H4 (cell line): ENCODE measurements around the gene POU2F3. TPM values are rescaled to one million over a fixed set of nuclear protein-coding genes. Genes with fewer than 3 reads are reported as not detected.

ENCODE experiments used
- DNase-seq: peaks from one replicate; pipeline ENCODE4 v3.0.0-alpha.2; 2015; ENCODE audit warnings: low spot score
- total RNA-seq: library from RNA; depleted of rRNA; stranded (reverse); fragments of >200 nt; shearing (Covaris generic); gene quantifications from 2 replicates; pipeline ENCODE4 v1.2.3, GENCODE V29; 2014; rRNA removed

Gene POU2F3
- 0.10 and 1.4 TPM in 2 replicates for total RNA-seq

GRCh38 chr11:120239713-120240640, at the start of gene POU2F3:
TSS of gene POU2F3 (plus strand) at chr11:120240140. CDS start at chr11:120240344, 204 bp downstream.
- DNase-seq: no peak

- no peak for DNase-seq
Observed at GRCh38 chr11:120191058-120191457, 48.9 kb upstream of the POU2F3 start.

GRCh38 chr11:120192831-120193625, 46.9 kb upstream of the POU2F3 start:
- no peak for DNase-seq

GRCh38 chr11:120194166-120194565, 45.8 kb upstream of the POU2F3 start:
- no peak for DNase-seq

- DNase-seq: no peak
Observed at GRCh38 chr11:120195601-120196320, 44.2 kb upstream of the POU2F3 start.

GRCh38 chr11:120196826-120197225, 43.1 kb upstream of the POU2F3 start:
- no peak for DNase-seq

GRCh38 chr11:120197251-120197891, 42.6 kb upstream of the POU2F3 start:
- DNase-seq: peak; percentile 51

GRCh38 chr11:120197977-120198376, 42.0 kb upstream of the POU2F3 start:
- no peak for DNase-seq

GRCh38 chr11:120198403-120198786, 41.5 kb upstream of the POU2F3 start:
- DNase-seq: no peak

GRCh38 chr11:120198787-120199469, 41.0 kb upstream of the POU2F3 start:
- DNase-seq: no peak

GRCh38 chr11:120199613-120200012, 40.3 kb upstream of the POU2F3 start:
- DNase-seq: no peak

GRCh38 chr11:120200677-120201076, 39.3 kb upstream of the POU2F3 start:
- DNase-seq: no peak

GRCh38 chr11:120201653-120202052, 38.3 kb upstream of the POU2F3 start:
- no peak for DNase-seq

- DNase-seq: no peak
Observed at GRCh38 chr11:120203626-120204025, 36.3 kb upstream of the POU2F3 start.

GRCh38 chr11:120205596-120206161, 34.3 kb upstream of the POU2F3 start:
- peak; percentile 69 for DNase-seq

- DNase-seq: no peak
Observed at GRCh38 chr11:120207512-120207911, 32.4 kb upstream of the POU2F3 start.

GRCh38 chr11:120208001-120208441, 31.9 kb upstream of the POU2F3 start:
- no peak for DNase-seq

- peak; percentile 84 for DNase-seq
Observed at GRCh38 chr11:120208777-120209176, 31.2 kb upstream of the POU2F3 start.

GRCh38 chr11:120209746-120210625, 30.0 kb upstream of the POU2F3 start:
- DNase-seq: no peak
